ENCODE data around the gene NKIRAS1.
A peak's percentile ranks its signal among the peaks of the same experiment; 100 is the strongest.

GRCh38 chr3:23916886-23917678, at the start of gene NKIRAS1, which contains the start of gene RPL15:
- peak; percentile 100 for TF ChIP-seq POLR2AphosphoS5 (IDR thresholded peaks at IDR 0.05; ENCODE audit: low read depth, low read length)
- peak; percentile 100 for TF ChIP-seq POLR2A (IDR thresholded peaks at IDR 0.05; ENCODE audit: low read depth, low read length)
